Fibroblast of the aortic adventitia (primary cell): ENCODE measurements around the gene TNN. TPM values are rescaled to one million over a fixed set of nuclear protein-coding genes. Genes with fewer than 3 reads are reported as not detected.

ENCODE experiments used
- DNase-seq: peaks from one replicate; pipeline ENCODE4 v3.0.0-alpha.2; 2010; ENCODE audit warnings: low read depth
- H3K4me3 ChIP-seq: 2 replicates; pipeline ENCODE4 v1.5.1; 2011; ENCODE audit warnings: low read depth, mild to moderate bottlenecking, control low read depth, low read length, moderate library complexity
- small RNA-seq: library from RNA; depleted of rRNA; stranded (forward); fragments of <200 nt; gene quantifications from one replicate; pipeline ENCODE3, GENCODE V24; 2012
- total RNA-seq: library from RNA; depleted of rRNA; stranded (reverse); fragments of >200 nt; gene quantifications from 2 replicates; pipeline ENCODE4 v1.2.3, GENCODE V29; 2012; ENCODE audit warnings: low replicate concordance
- TF ChIP-seq, protein P1 (sequence below): IDR thresholded peaks from 2 replicates; pipeline ENCODE4 v1.5.1; 2011; ENCODE audit warnings: mild to moderate bottlenecking, low read length, control low read depth, inconsistent platforms; ENCODE audit not compliant: insufficient read depth

Gene TNN
- total RNA-seq, 1 donor, result not detected

DNA sequence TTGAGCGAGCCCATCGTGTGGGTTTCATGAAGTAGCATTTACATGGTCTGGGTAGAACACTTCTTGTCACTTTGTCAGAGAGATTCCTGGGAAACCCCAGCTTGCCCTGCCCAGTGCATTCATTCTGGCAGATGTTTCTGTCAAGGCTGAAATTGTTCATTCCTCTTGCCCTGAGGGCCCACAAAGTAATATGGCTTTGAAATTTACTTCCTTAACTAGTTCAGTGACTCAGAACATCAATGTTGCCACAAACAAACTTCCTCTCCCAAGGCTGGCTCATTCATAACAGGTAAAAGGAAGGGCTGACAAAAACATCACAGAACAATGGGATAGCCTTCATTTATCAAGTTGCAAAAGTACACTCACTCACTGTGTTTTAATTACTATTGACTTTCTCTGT, 129.9 kb downstream of the TNN start:
- no peak overlapping the region for H3K4me3 ChIP-seq
- TF ChIP-seq, protein P1, sequence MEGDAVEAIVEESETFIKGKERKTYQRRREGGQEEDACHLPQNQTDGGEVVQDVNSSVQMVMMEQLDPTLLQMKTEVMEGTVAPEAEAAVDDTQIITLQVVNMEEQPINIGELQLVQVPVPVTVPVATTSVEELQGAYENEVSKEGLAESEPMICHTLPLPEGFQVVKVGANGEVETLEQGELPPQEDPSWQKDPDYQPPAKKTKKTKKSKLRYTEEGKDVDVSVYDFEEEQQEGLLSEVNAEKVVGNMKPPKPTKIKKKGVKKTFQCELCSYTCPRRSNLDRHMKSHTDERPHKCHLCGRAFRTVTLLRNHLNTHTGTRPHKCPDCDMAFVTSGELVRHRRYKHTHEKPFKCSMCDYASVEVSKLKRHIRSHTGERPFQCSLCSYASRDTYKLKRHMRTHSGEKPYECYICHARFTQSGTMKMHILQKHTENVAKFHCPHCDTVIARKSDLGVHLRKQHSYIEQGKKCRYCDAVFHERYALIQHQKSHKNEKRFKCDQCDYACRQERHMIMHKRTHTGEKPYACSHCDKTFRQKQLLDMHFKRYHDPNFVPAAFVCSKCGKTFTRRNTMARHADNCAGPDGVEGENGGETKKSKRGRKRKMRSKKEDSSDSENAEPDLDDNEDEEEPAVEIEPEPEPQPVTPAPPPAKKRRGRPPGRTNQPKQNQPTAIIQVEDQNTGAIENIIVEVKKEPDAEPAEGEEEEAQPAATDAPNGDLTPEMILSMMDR, result no peak
- DNase-seq, result no peak

Small RNA genes within 50 kb of the gene (small RNA-seq; reads per million reads assigned to genes)
- not detected for gene RF00019

Other genes starting within 250 kb of the TNN start
- 99.6 and 108 TPM in 2 replicates for gene CACYBP, start 67.9 kb upstream of the TNN start, total RNA-seq
- gene MRPS14, start 44.4 kb upstream of the TNN start, total RNA-seq, result 20.9 and 29.5 TPM in 2 replicates
- gene KIAA0040, start 124.9 kb downstream of the TNN start, total RNA-seq, result 0.33 and 0.99 TPM in 2 replicates